Fibroblast of skin of back (primary cell): ENCODE results near the gene ENOX2.

Experiments
- DNase-seq: peaks from one replicate; pipeline ENCODE4 v3.0.0-alpha.2; 2013

ENOX2 gene

GRCh38 chrX:130696542-130696941, 206.5 kb downstream of the ENOX2 start:
- no peak for DNase-seq

GRCh38 chrX:130695931-130696330, 207.1 kb downstream of the ENOX2 start:
- DNase-seq = no peak

GRCh38 chrX:130694983-130695382, 208.0 kb downstream of the ENOX2 start:
- DNase-seq = no peak

GRCh38 chrX:130691576-130691975, 211.4 kb downstream of the ENOX2 start:
- no peak for DNase-seq

- no peak for DNase-seq
These were observed 214.6 kb downstream of the ENOX2 start for GRCh38 chrX:130688360-130688759.

- peak; percentile 65 for DNase-seq
These were observed 220.0 kb downstream of the ENOX2 start for GRCh38 chrX:130682990-130683389.

- no peak for DNase-seq
These were observed 222.6 kb downstream of the ENOX2 start for GRCh38 chrX:130680164-130681035.

GRCh38 chrX:130676861-130677260, 226.1 kb downstream of the ENOX2 start:
- DNase-seq = no peak

- DNase-seq = no peak
These were observed 230.8 kb downstream of the ENOX2 start for GRCh38 chrX:130672214-130672613.

- peak; percentile 69 for DNase-seq
These were observed 233.8 kb downstream of the ENOX2 start for GRCh38 chrX:130669233-130669632.

- DNase-seq = no peak
These were observed 237.7 kb downstream of the ENOX2 start for GRCh38 chrX:130665263-130665662.

GRCh38 chrX:130658310-130658709, 244.7 kb downstream of the ENOX2 start:
- no peak for DNase-seq

GRCh38 chrX:130654409-130654950, 248.5 kb downstream of the ENOX2 start:
- no peak for DNase-seq

- no peak for DNase-seq
These were observed 250.0 kb downstream of the ENOX2 start for GRCh38 chrX:130652824-130653578.

- no peak for DNase-seq
These were observed 253.3 kb downstream of the ENOX2 start for GRCh38 chrX:130649738-130650137.

GRCh38 chrX:130647468-130647867, 255.5 kb downstream of the ENOX2 start:
- no peak for DNase-seq

GRCh38 chrX:130645955-130646583, 256.9 kb downstream of the ENOX2 start:
- DNase-seq = no peak

- peak; percentile 22 for DNase-seq
These were observed 265.4 kb downstream of the ENOX2 start for GRCh38 chrX:130637591-130637990.

GRCh38 chrX:130636277-130636676, 266.7 kb downstream of the ENOX2 start:
- DNase-seq = no peak

- DNase-seq = no peak
These were observed 272.0 kb downstream of the ENOX2 start for GRCh38 chrX:130631011-130631410.

GRCh38 chrX:130628516-130628915, 274.5 kb downstream of the ENOX2 start:
- no peak for DNase-seq

GRCh38 chrX:130626521-130626920, 276.5 kb downstream of the ENOX2 start:
- peak; percentile 6 for DNase-seq

- DNase-seq = no peak
These were observed 277.6 kb downstream of the ENOX2 start for GRCh38 chrX:130625386-130625785.
